Ovary (tissue), 9 donors: ENCODE measurements around the gene TTC38. TPM values are rescaled to one million over a fixed set of nuclear protein-coding genes. Genes with fewer than 3 reads are reported as not detected.

Experiments used
- DNase-seq, 5 donors: peaks; one replicate each; pipeline ENCODE4 v3.0.0-alpha.2; 2019 to 2020
- H3K27ac ChIP-seq, 2 donors: fragments of 200-600 bp; one replicate each; pipeline versions ENCODE4 v1.5.1 to v1.8.0; 2019 to 2022
- H3K27me3 ChIP-seq: fragments of 200-600 bp; one replicate; pipeline ENCODE4 v1.8.0; 2022
- H3K36me3 ChIP-seq: fragments of 200-600 bp; sonication (generic); one replicate; pipeline ENCODE4 v1.5.1; 2019
- H3K4me1 ChIP-seq: one replicate; pipeline ENCODE4 v1.8.1; 2013; ENCODE audit warnings: mild to moderate bottlenecking, moderate library complexity; ENCODE audit not compliant: insufficient read depth
- H3K4me3 ChIP-seq: fragments of 200-600 bp; sonication (generic); one replicate; pipeline ENCODE4 v1.5.1; 2017
- H3K9me3 ChIP-seq, 2 donors: fragments of 200-600 bp in 1 of 2; sonication (generic) in 1 of 2; one replicate each; pipeline versions ENCODE4 v1.5.1 to v1.8.1; 2013 to 2019; ENCODE audit warnings: mild to moderate bottlenecking in 1 of 2, moderate library complexity in 1 of 2
- CTCF ChIP-seq, 3 donors: fragments of 450-650 bp in 2 of 3; fragments of 200-600 bp in 1 of 3; IDR thresholded peaks; one replicate each; pipeline versions ENCODE4 v1.5.1 to v1.8.0; 2016 to 2022; ENCODE audit warnings: antibody characterized with exemption in 3 of 3, mild to moderate bottlenecking in 1 of 3
- EP300 ChIP-seq: sonication (generic); formaldehyde crosslinking; IDR thresholded peaks from one replicate; pipeline ENCODE4 v1.6.1; 2017; ENCODE audit warnings: antibody characterized with exemption
- POLR2A ChIP-seq: fragments of 450-650 bp; IDR thresholded peaks from one replicate; pipeline ENCODE4 v1.6.1; 2017; ENCODE audit warnings: antibody characterized with exemption, mild to moderate bottlenecking, moderate library complexity
- WGBS, 3 donors: extraction: QIAGEN DNeasy Blood & Tissue Kit in 1 of 3; methylation state at CpG; one replicate each; pipeline versions ENCODE4 v1.1.5 to v1.1.7; 2013 to 2017; 5-methylcytosine and 5-hydroxymethylcytosine counted together
- intact Hi-C, 4 donors: fragments of 100-400 bp; cut with DNase I; formaldehyde crosslinking; loops; one replicate each; pipeline versions ENCODE4 v1.11.0 to v1.15.1; 2022 to 2023
- polyA plus RNA-seq, 2 donors: library from polyadenylated mRNA; stranded (reverse); fragments of 200-250 nt in 1 of 2; fragments of 350-450 nt in 1 of 2; fragmentation: Illumina TruSeq in 1 of 2; extraction: RNeasy Lipid Tissue Mini Kit (QIAGEN cat#74804) in 1 of 2; gene quantifications; one replicate each; pipeline ENCODE4 v1.2.3, GENCODE V29; 2013 to 2014
- total RNA-seq, 7 donors: library from RNA; depleted of rRNA in 2 of 7; stranded (reverse); fragments of >200 nt in 2 of 7; fragmentation: NEBNext Ultra II Directional in 3 of 7; extraction: Animal tissue kit (Norgen Biotek cat#: 25700) in 3 of 7; gene quantifications; one replicate each; pipeline versions ENCODE4 v1.1.0 to v1.2.4, GENCODE V29; 2016 to 2023
- donor health status: DM: no; HTN: no; CAD: no; lungs with moderate emphysema.
- donor health status: DM: no; HTN: no; CAD: no.
- donor health status: Bipolar disorder and iron deficiency.
- donor health status: DM: yes; HTN: yes; CAD: no.
- donor health status: DM: no; HTN: no; CAD: no.
- donor health status: DM: yes; HTN: yes; CAD: no.

The TTC38 gene
- total and polyA plus RNA-seq, 9 donors, result 27.3 to 58.3 (median 42.3) TPM

GRCh38 chr22:46242076-46242475 is 25.7 kb upstream of the TTC38 start:
- Histone ChIP-seq H3K27me3 (no peaks in the 10 kb centered on the region), H3K4me1 (peaks cover 9% of the 10 kb centered on the region), H3K27ac (no peak overlapping the region), H3K4me3 (no peak overlapping the region), H3K9me3 (no peaks in the 10 kb centered on the region), H3K36me3 (no peaks in the 10 kb centered on the region)
- intact Hi-C loops, result no loop called here
- WGBS, 3 donors, result 76 to 85% (median 80%) methylated on average over 10 of the region's 10 CpGs
- TF ChIP-seq EP300 (no peak), POLR2A (no peak), CTCF (IDR thresholded peaks at IDR 0.05) (no peak)
- no peak for DNase-seq

- peaks cover 11% of the 10 kb centered on the region for H3K4me1 ChIP-seq
- H3K4me3 ChIP-seq, result no peak overlapping the region
- 67 to 80% (median 75%) methylated on average over 9 of the region's 9 CpGs for WGBS, 3 donors
- H3K27me3 ChIP-seq, result no peaks in the 10 kb centered on the region
- DNase-seq, result peak in 1 of 5 donors; percentile 19
- H3K27ac ChIP-seq, result no peak overlapping the region
- H3K9me3 ChIP-seq, result no peaks in the 10 kb centered on the region
- no peaks in the 10 kb centered on the region for H3K36me3 ChIP-seq
- intact Hi-C loops, result no loop called here
- TF ChIP-seq POLR2A (no peak), CTCF (IDR thresholded peaks at IDR 0.05) (no peak), EP300 (no peak)
Measured at GRCh38 chr22:46244771-46245170, 23.0 kb upstream of the TTC38 start.

GRCh38 chr22:46245511-46245910 is 22.3 kb upstream of the TTC38 start:
- 56 to 70% (median 59%) methylated on average over 16 of the region's 16 CpGs for WGBS, 3 donors
- peak in 2 of 5 donors; percentile 38 to 40 for DNase-seq
- Histone ChIP-seq H3K27ac (no peak overlapping the region), H3K27me3 (no peaks in the 10 kb centered on the region), H3K4me1 (peaks cover 11% of the 10 kb centered on the region), H3K4me3 (no peak overlapping the region), H3K36me3 (no peaks in the 10 kb centered on the region), H3K9me3 (no peaks in the 10 kb centered on the region)
- intact Hi-C loops, result no loop called here
- TF ChIP-seq CTCF (IDR thresholded peaks at IDR 0.05), result no peak
- TF ChIP-seq POLR2A, result no peak
- no peak for TF ChIP-seq EP300

- no peak for DNase-seq
- H3K27ac ChIP-seq, result no peak overlapping the region
- intact Hi-C loops, result no loop called here
Measured at GRCh38 chr22:46246178-46246577, 21.6 kb upstream of the TTC38 start.

More at GRCh38 chr22:46246178-46246577, 21.6 kb upstream of the TTC38 start:
- 93 to 95% (median 94%) methylated on average over 10 of the region's 10 CpGs for WGBS, 3 donors
- no peaks in the 10 kb centered on the region for H3K27me3 ChIP-seq
- TF ChIP-seq POLR2A (no peak), EP300 (no peak), CTCF (IDR thresholded peaks at IDR 0.05) (no peak)
- no peak overlapping the region for H3K4me3 ChIP-seq
- H3K36me3 ChIP-seq, result no peaks in the 10 kb centered on the region
- no peaks in the 10 kb centered on the region for H3K9me3 ChIP-seq
- peaks cover 14% of the 10 kb centered on the region for H3K4me1 ChIP-seq
